Measurements from ENCODE around the gene GSTM3.

DNA sequence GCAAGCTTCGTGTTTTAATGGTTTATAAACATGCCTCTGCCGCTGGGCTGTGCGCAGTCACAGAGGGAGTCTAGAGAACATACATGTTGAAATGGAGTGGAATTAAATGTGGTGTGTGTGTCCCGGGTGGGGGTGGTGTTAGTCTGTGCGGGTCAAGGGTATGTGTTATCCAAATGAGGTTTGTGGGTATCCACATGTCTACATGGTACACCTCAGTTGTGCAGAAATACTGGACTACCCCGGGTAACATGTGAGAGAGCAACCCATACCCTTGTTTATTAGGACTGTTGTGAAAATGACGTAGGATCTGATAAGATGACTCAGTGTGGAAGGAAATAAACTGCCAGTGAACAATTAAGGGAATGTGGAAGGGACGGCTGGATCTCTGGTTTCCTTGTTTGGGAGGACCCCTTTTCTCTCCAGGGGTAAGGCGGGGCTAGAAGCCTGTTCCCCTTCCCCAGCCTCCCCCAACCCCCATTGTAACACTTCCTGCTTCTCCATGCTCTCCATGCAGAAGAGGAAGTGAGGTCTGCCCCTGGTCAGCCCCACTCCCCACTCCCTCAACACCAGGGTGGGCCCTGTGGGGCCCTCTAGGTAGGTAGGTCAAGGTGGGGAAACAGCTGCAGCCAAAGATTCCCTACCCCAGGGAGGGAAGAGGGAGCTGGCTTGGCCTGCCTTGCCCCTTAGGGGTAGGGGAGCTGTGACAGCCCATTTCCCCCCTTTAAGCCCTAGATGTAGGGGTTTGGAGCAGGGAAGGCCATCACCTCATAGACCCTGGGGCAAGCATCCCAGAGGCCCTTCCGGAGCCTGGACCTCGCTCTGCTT lies 22.2 kb upstream of the GSTM3 start:
- no peak for TF ChIP-seq EZH2 (IDR thresholded peaks at IDR 0.05; ENCODE audit: borderline replicate concordance, low read length)
- no peak for TF ChIP-seq CTCF (IDR thresholded peaks at IDR 0.05; ENCODE audit: low read length)

Measured in OCI-LY1 (cell line).